ENCODE data around the gene TNS3. TPM values are rescaled to one million over a fixed set of nuclear protein-coding genes. Genes with fewer than 3 reads are reported as not detected.

Gene TNS3
- total RNA-seq, 3 donors from 2014 or later, result 69.1 to 98.9 (median 69.9) TPM

- intact Hi-C loops (cut with DNase I, micrococcal nuclease), result no loop called here
- H3K4me1 ChIP-seq (ENCODE audit: low read depth), result peaks cover 1% of the 10 kb centered on the region
- DNase-seq (no peak), ATAC-seq (no peak)
- H3K9me3 ChIP-seq, result no peaks in the 10 kb centered on the region
- H3K4me3 ChIP-seq, result no peak overlapping the region
- TF ChIP-seq, protein P1, sequence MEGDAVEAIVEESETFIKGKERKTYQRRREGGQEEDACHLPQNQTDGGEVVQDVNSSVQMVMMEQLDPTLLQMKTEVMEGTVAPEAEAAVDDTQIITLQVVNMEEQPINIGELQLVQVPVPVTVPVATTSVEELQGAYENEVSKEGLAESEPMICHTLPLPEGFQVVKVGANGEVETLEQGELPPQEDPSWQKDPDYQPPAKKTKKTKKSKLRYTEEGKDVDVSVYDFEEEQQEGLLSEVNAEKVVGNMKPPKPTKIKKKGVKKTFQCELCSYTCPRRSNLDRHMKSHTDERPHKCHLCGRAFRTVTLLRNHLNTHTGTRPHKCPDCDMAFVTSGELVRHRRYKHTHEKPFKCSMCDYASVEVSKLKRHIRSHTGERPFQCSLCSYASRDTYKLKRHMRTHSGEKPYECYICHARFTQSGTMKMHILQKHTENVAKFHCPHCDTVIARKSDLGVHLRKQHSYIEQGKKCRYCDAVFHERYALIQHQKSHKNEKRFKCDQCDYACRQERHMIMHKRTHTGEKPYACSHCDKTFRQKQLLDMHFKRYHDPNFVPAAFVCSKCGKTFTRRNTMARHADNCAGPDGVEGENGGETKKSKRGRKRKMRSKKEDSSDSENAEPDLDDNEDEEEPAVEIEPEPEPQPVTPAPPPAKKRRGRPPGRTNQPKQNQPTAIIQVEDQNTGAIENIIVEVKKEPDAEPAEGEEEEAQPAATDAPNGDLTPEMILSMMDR (IDR thresholded peaks at IDR 0.05), result no peak
- H3K36me3 ChIP-seq (ENCODE audit: low read depth), result no peaks in the 10 kb centered on the region
Measured at GRCh38 chr7:47349401-47349800, 232.5 kb downstream of the TNS3 start.

DNA sequence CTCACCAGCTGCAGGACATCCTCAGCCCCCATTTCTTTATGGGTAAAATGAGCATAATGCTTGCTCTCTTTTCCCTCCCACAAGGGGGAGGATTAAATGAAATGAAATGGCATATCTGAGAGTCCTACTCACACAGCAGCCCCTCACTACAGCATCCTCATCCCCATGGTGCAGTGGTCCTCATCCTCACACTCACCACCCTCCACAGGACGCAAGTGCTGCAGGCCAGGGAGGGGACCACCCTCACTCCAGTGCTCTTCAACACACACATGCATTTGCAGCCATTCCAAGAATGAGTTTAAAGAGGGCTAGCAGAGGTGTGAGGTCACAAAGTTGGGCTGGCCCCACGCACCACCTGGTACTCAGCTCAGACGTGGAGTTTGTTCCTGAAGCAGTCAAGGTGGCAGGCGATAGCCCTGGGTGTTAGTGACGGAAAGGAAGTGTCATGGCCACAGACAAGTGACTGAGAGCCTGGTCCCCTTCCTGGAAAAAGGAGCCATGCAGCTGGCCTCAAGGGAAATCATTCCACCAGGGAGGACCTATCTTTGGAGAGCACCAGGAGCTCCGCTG, 234.0 kb downstream of the TNS3 start:
- TF ChIP-seq, protein P1 (IDR thresholded peaks at IDR 0.05), result no peak
- ATAC-seq, result no peak
- H3K9me3 ChIP-seq, result no peaks in the 10 kb centered on the region
- intact Hi-C loops (cut with DNase I, micrococcal nuclease), result no loop called here
- no peaks in the 10 kb centered on the region for H3K4me1 ChIP-seq (ENCODE audit: low read depth)
- no peak overlapping the region for H3K4me3 ChIP-seq
- no peak for DNase-seq
- H3K36me3 ChIP-seq (ENCODE audit: low read depth), result no peaks in the 10 kb centered on the region

DNA sequence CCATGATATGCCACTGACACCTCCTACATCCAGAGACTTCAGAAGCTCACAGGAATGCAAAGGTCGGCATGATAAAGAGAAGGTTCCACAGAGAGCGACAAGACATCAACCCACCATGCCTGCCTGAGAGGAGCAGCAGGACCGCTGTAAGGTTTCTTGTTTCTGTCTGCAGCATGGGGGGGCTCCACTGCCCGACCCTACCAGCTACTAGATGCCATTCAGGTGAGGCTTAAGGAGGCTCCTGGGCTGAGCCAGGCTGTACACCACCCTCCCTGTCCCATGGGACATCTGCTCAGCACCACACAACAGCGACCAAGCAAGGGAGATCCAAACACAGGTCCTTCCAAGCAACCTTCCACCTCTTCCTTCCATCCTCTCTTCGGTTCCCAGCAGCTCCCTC, 234.6 kb downstream of the TNS3 start:
- no peak overlapping the region for H3K4me3 ChIP-seq
- intact Hi-C loops (cut with DNase I, micrococcal nuclease), result no loop called here
- no peaks in the 10 kb centered on the region for H3K36me3 ChIP-seq (ENCODE audit: low read depth)
- no peaks in the 10 kb centered on the region for H3K9me3 ChIP-seq
- DNase-seq (no peak), ATAC-seq (no peak)
- TF ChIP-seq, protein P1 (IDR thresholded peaks at IDR 0.05), result no peak
- no peaks in the 10 kb centered on the region for H3K4me1 ChIP-seq (ENCODE audit: low read depth)

GRCh38 chr7:47346377-47346914, 235.5 kb downstream of the TNS3 start:
- Histone ChIP-seq H3K4me1 (ENCODE audit: low read depth) (no peaks in the 10 kb centered on the region), H3K36me3 (ENCODE audit: low read depth) (no peaks in the 10 kb centered on the region), H3K4me3 (no peak overlapping the region), H3K9me3 (no peaks in the 10 kb centered on the region)
- intact Hi-C loops (cut with DNase I, micrococcal nuclease), result no loop called here
- DNase-seq, result no peak
- ATAC-seq, result no peak
- TF ChIP-seq, protein P1 (IDR thresholded peaks at IDR 0.05), result no peak

DNA sequence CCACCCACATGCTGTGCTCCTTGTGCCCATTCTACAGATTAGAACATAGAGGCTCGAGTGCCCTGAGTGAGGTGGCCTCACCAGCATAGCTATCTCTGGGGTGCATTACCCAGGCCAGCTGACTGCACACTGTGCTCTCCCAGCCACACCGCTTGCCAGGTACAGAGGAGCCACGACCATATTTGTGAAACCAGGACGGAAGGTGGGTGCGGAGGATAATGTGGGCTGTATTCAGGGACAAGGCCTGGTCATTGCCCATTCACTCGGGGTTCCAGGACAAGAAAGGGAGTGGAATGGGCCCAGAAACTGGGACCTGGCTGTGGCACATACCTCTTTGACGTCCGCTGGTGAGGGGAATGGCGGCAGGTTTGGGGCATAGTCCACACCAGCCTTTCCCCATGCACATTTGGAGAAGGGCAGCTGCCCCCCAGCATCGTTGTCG, 236.0 kb downstream of the TNS3 start:
- H3K36me3 ChIP-seq (ENCODE audit: low read depth), result no peaks in the 10 kb centered on the region
- TF ChIP-seq, protein P1 (IDR thresholded peaks at IDR 0.05), result no peak
- intact Hi-C loops (cut with DNase I, micrococcal nuclease), result no loop called here
- H3K4me3 ChIP-seq, result no peak overlapping the region
- no peaks in the 10 kb centered on the region for H3K9me3 ChIP-seq
- DNase-seq (no peak), ATAC-seq (no peak)
- H3K4me1 ChIP-seq (ENCODE audit: low read depth), result no peaks in the 10 kb centered on the region

Measured in mucosa of descending colon (tissue), 3 donors.